Muscle of back (tissue), 10 donors: ENCODE results near the gene SLC4A5. TPM values are rescaled to one million over a fixed set of nuclear protein-coding genes. Genes with fewer than 3 reads are reported as not detected.

ENCODE experiments used
- polyA plus RNA-seq, 10 donors: library from polyadenylated mRNA; unstranded; fragments of 120-200 nt; gene quantifications; one replicate each; pipeline ENCODE4 v1.2.1, GENCODE V29; 2013; ENCODE audit not compliant: insufficient read length in 10 of 10

SLC4A5 gene
- polyA plus RNA-seq, 10 donors, result 1.4 to 3.9 (median 2.2) TPM

Other genes with a start within 250 kb of the SLC4A5 start
- 10 to 100 TPM; 21.8 to 31.5 (median 26.5) TPM for gene BOLA3, start 195.5 kb downstream of the SLC4A5 start, polyA plus RNA-seq
- gene MOB1A, start 164.5 kb downstream of the SLC4A5 start, polyA plus RNA-seq, result 10 to 100 TPM; 43.1 to 63.8 (median 54.9) TPM
- gene MTHFD2, start 144.8 kb downstream of the SLC4A5 start, polyA plus RNA-seq, result 10 to 100 TPM; 25.3 to 36.8 (median 31.3) TPM
- 100 to 1,000 TPM in 4 of 10 donors, 10 to 100 TPM in 6; 84.0 to 108 (median 97.6) TPM for gene DCTN1, start 36.9 kb upstream of the SLC4A5 start, polyA plus RNA-seq
- gene C2orf81, start 78.2 kb upstream of the SLC4A5 start, polyA plus RNA-seq, result 1 to 10 TPM; 1.7 to 3.2 (median 2.4) TPM
- gene WDR54, start 78.3 kb upstream of the SLC4A5 start, polyA plus RNA-seq, result 10 to 100 TPM in 5 of 10 donors, 1 to 10 TPM in 5; 7.8 to 17.2 (median 9.9) TPM
- gene RTKN, start 98.5 kb upstream of the SLC4A5 start, polyA plus RNA-seq, result 10 to 100 TPM; 35.1 to 64.2 (median 43.2) TPM
- 10 to 100 TPM; 15.4 to 24.6 (median 18.0) TPM for gene INO80B, start 111.7 kb upstream of the SLC4A5 start, polyA plus RNA-seq
- gene WBP1, start 115.0 kb upstream of the SLC4A5 start, polyA plus RNA-seq, result 10 to 100 TPM; 46.2 to 59.2 (median 53.5) TPM
- gene MOGS, start 122.0 kb upstream of the SLC4A5 start, polyA plus RNA-seq, result 10 to 100 TPM; 22.2 to 40.7 (median 32.6) TPM
- 10 to 100 TPM; 33.2 to 83.6 (median 56.9) TPM for gene MRPL53, start 129.3 kb upstream of the SLC4A5 start, polyA plus RNA-seq
- 10 to 100 TPM in 3 of 10 donors, 1 to 10 TPM in 7; 4.8 to 11.4 (median 7.1) TPM for gene CCDC142, start 139.6 kb upstream of the SLC4A5 start, polyA plus RNA-seq
- gene TTC31, start 139.7 kb upstream of the SLC4A5 start, polyA plus RNA-seq, result 10 to 100 TPM; 15.1 to 21.6 (median 18.0) TPM
- 1 to 10 TPM in 5 of 10 donors, under 1 TPM in 5; 0.52 to 1.6 (median 0.94) TPM for gene LBX2, start 156.2 kb upstream of the SLC4A5 start, polyA plus RNA-seq
- gene PCGF1, start 164.3 kb upstream of the SLC4A5 start, polyA plus RNA-seq, result 10 to 100 TPM; 10.3 to 16.0 (median 12.5) TPM
- under 1 TPM in 2 of 10 donors, not detected in 8; 0.08 to 0.14 TPM for gene TLX2, start 171.0 kb upstream of the SLC4A5 start, polyA plus RNA-seq
- gene DQX1, start 182.8 kb upstream of the SLC4A5 start, polyA plus RNA-seq, result under 1 TPM in 5 of 10 donors, not detected in 5; 0.13 to 0.33 (median 0.16) TPM
- gene AUP1, start 186.3 kb upstream of the SLC4A5 start, polyA plus RNA-seq, result 10 to 100 TPM; 52.6 to 85.2 (median 63.4) TPM
- 10 to 100 TPM; 22.5 to 32.7 (median 26.9) TPM for gene HTRA2, start 186.5 kb upstream of the SLC4A5 start, polyA plus RNA-seq
- 1 to 10 TPM; 6.4 to 9.8 (median 7.6) TPM for gene LOXL3, start 210.5 kb upstream of the SLC4A5 start, polyA plus RNA-seq
- gene DOK1, start 211.3 kb upstream of the SLC4A5 start, polyA plus RNA-seq, result 1 to 10 TPM; 5.3 to 8.4 (median 6.4) TPM